HL-60 (cell line): ENCODE results near the gene NDE1.
"Not testable (repeated sequence)": the region's sequence is repeated elsewhere in the genome, so short reads cannot be mapped to it uniquely, and the experiment has no call there.

Source experiments
- REST ChIP-seq: IDR thresholded peaks from 2 replicates; pipeline ENCODE4 v1.6.1; 2012; ENCODE audit warnings: low read depth; ENCODE audit not compliant: insufficient replicate concordance
- TF ChIP-seq, protein P1 (sequence below): IDR thresholded peaks from one replicate; pipeline ENCODE4 v1.5.1; 2011; ENCODE audit warnings: low read length, control low read depth, inconsistent platforms; ENCODE audit not compliant: insufficient read depth

GRCh38 chr16:15644962-15645465 lies 5.0 kb upstream of the NDE1 start:
- TF ChIP-seq, protein P1, sequence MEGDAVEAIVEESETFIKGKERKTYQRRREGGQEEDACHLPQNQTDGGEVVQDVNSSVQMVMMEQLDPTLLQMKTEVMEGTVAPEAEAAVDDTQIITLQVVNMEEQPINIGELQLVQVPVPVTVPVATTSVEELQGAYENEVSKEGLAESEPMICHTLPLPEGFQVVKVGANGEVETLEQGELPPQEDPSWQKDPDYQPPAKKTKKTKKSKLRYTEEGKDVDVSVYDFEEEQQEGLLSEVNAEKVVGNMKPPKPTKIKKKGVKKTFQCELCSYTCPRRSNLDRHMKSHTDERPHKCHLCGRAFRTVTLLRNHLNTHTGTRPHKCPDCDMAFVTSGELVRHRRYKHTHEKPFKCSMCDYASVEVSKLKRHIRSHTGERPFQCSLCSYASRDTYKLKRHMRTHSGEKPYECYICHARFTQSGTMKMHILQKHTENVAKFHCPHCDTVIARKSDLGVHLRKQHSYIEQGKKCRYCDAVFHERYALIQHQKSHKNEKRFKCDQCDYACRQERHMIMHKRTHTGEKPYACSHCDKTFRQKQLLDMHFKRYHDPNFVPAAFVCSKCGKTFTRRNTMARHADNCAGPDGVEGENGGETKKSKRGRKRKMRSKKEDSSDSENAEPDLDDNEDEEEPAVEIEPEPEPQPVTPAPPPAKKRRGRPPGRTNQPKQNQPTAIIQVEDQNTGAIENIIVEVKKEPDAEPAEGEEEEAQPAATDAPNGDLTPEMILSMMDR: not testable (repeated sequence)
- not testable (repeated sequence) for TF ChIP-seq REST
